SK-N-SH (cell line): ENCODE data around the gene COLEC11.

Experiments used
- FOXM1 ChIP-seq: IDR thresholded peaks from 2 replicates; pipeline ENCODE4 v1.4.0; 2012; ENCODE audit warnings: low read depth, mild to moderate bottlenecking
- JUND ChIP-seq: IDR thresholded peaks from 2 replicates; pipeline ENCODE4 v1.4.0; 2012
- MEF2A ChIP-seq: IDR thresholded peaks from 2 replicates; pipeline ENCODE4 v1.4.0; 2012; ENCODE audit warnings: low read depth, borderline replicate concordance
- MXI1 ChIP-seq: IDR thresholded peaks from 2 replicates; pipeline ENCODE4 v1.6.1; 2012; ENCODE audit warnings: mild to moderate bottlenecking, low read depth, low read length, improper control_type of control experiment
- RFX5 ChIP-seq: IDR thresholded peaks from 2 replicates; pipeline ENCODE4 v1.6.1; 2012; ENCODE audit warnings: mild to moderate bottlenecking, improper control_type of control experiment, low read length
- TF ChIP-seq, protein P1 (sequence below): fragments of 200-600 bp; sonication (generic); IDR thresholded peaks from 2 replicates; pipeline ENCODE4 v1.6.1; 2017; ENCODE audit warnings: antibody characterized with exemption, mild to moderate bottlenecking, moderate library complexity

DNA sequence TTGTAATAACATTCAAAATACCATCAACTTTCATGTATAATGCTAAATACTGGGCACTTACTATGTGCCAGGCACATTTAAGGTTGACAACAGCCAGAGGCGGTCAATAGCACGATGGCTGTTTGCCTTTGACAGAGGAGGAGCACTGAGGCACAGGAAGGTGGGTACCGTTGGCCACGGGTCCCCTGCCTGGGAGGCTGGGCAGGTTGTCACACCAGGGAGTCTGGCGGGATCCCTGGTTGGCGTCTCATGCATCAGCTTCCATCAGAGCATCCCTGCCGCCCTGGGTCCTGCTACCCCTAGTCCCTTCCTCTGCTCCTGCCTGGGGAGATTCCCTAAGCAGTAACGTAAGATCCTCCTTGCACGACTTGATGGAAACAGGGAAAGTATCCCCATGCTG lies 82.5 kb downstream of the COLEC11 start:
- TF ChIP-seq MEF2A: no peak
- no peak for TF ChIP-seq RFX5
- TF ChIP-seq FOXM1: no peak
- TF ChIP-seq, protein P1, sequence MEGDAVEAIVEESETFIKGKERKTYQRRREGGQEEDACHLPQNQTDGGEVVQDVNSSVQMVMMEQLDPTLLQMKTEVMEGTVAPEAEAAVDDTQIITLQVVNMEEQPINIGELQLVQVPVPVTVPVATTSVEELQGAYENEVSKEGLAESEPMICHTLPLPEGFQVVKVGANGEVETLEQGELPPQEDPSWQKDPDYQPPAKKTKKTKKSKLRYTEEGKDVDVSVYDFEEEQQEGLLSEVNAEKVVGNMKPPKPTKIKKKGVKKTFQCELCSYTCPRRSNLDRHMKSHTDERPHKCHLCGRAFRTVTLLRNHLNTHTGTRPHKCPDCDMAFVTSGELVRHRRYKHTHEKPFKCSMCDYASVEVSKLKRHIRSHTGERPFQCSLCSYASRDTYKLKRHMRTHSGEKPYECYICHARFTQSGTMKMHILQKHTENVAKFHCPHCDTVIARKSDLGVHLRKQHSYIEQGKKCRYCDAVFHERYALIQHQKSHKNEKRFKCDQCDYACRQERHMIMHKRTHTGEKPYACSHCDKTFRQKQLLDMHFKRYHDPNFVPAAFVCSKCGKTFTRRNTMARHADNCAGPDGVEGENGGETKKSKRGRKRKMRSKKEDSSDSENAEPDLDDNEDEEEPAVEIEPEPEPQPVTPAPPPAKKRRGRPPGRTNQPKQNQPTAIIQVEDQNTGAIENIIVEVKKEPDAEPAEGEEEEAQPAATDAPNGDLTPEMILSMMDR: no peak
- TF ChIP-seq MXI1: no peak
- TF ChIP-seq JUND: no peak
